Natural killer cell treated with Interleukin-12 subunit alpha and Interleukin-12 subunit beta and Interleukin-15 and Interleukin-18, amount 100 ng/mL, for 72 hours (primary cell): ENCODE data around the gene GALNT9. TPM values are rescaled to one million over a fixed set of nuclear protein-coding genes. Genes with fewer than 3 reads are reported as not detected.
"Not testable (repeated sequence)": the region's sequence is repeated elsewhere in the genome, so short reads cannot be mapped to it uniquely, and the experiment has no call there.

ENCODE experiments used
- ATAC-seq, 2 donors: fragments of 150-1000 bp; cut with Tn5 transposase in 1 of 2; sonication (Bioruptor Pico), chemical (Tn5 transposase) in 1 of 2; 2 replicates each; pipeline ENCODE4 v1.10.0; 2021
- DNase-seq: peaks from one replicate; pipeline ENCODE4 v3.0.0; 2022; ENCODE audit warnings: low spot score
- H3K27ac Mint-ChIP-seq, 2 donors: 1 replicate in 1 of 2; 2 replicates in 1 of 2; pipeline ENCODE4 v1.8.0; 2022; ENCODE audit warnings: mixed read lengths in 2 of 2, mild to moderate bottlenecking in 1 of 2, moderate library complexity in 1 of 2
- H3K27me3 Mint-ChIP-seq, 2 donors: 1 replicate in 1 of 2; 2 replicates in 1 of 2; pipeline ENCODE4 v1.8.0; 2022; ENCODE audit warnings: mixed read lengths in 2 of 2
- H3K36me3 Mint-ChIP-seq: one replicate; pipeline ENCODE4 v1.8.0; 2022; ENCODE audit warnings: mixed read lengths
- H3K4me1 Mint-ChIP-seq, 2 donors: 1 replicate in 1 of 2; 2 replicates in 1 of 2; pipeline ENCODE4 v1.8.0; 2022; ENCODE audit warnings: low read depth in 2 of 2, mixed read lengths in 2 of 2, mild to moderate bottlenecking in 1 of 2
- H3K4me3 Mint-ChIP-seq: one replicate; pipeline ENCODE4 v1.8.0; 2022; ENCODE audit warnings: mixed read lengths
- H3K9me3 Mint-ChIP-seq: 2 replicates; pipeline ENCODE4 v1.8.0; 2022; ENCODE audit warnings: mixed read lengths
- total RNA-seq, 2 donors: library from RNA; stranded (reverse); gene quantifications; one replicate each; pipeline ENCODE4 v1.2.3, GENCODE V29; 2022

GALNT9 gene
- total RNA-seq, 2 donors from 2014 or later: not detected

GRCh38 chr12:132156573-132157325, 172.6 kb downstream of the GALNT9 start:
- ATAC-seq (no peak), DNase-seq (no peak)
- no peaks in the 10 kb centered on the region for H3K36me3 Mint-ChIP-seq
- H3K4me1 Mint-ChIP-seq: no peaks in the 10 kb centered on the region
- H3K9me3 Mint-ChIP-seq: no peaks in the 10 kb centered on the region
- H3K27ac Mint-ChIP-seq: no peak overlapping the region
- no peaks in the 10 kb centered on the region for H3K27me3 Mint-ChIP-seq
- no peak overlapping the region for H3K4me3 Mint-ChIP-seq

DNA sequence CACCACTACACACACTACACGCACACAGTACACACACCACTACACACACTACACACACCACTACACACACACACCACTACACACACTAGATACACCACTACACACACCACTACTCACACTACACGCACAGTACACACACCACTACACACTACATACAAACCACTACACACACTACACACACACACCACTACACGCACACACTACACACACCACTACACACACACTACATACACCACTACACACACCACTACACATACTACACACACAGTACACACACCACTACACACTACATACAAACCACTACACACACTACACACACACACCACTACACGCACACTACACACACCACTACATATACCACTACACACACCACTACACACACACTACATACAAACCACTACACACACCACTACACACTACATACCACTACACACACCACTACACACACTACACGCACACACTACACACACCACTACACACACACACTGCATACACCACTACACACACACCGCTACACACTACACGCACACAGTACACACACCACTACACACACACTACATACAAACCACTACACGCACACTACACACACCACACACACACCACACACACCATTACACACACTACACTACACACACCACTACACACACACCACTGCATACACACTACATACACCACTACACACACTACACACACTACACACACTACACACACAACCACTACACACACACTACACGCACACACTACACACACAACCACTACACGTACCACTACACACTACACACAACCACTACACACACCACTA, 173.4 kb downstream of the GALNT9 start:
- Mint-ChIP-seq H3K27me3 (no peaks in the 10 kb centered on the region), H3K9me3 (no peaks in the 10 kb centered on the region), H3K27ac (no peak overlapping the region), H3K36me3 (no peaks in the 10 kb centered on the region), H3K4me3 (no peak overlapping the region), H3K4me1 (no peaks in the 10 kb centered on the region)
- DNase-seq (peak; percentile 8), ATAC-seq (no peak)

GRCh38 chr12:132154941-132155770, 174.2 kb downstream of the GALNT9 start:
- Mint-ChIP-seq H3K36me3 (no peaks in the 10 kb centered on the region), H3K4me3 (no peak overlapping the region), H3K4me1 (no peaks in the 10 kb centered on the region), H3K27me3 (no peaks in the 10 kb centered on the region), H3K9me3 (no peaks in the 10 kb centered on the region), H3K27ac (no peak overlapping the region)
- DNase-seq: peak; percentile 58
- ATAC-seq: no peak

DNA sequence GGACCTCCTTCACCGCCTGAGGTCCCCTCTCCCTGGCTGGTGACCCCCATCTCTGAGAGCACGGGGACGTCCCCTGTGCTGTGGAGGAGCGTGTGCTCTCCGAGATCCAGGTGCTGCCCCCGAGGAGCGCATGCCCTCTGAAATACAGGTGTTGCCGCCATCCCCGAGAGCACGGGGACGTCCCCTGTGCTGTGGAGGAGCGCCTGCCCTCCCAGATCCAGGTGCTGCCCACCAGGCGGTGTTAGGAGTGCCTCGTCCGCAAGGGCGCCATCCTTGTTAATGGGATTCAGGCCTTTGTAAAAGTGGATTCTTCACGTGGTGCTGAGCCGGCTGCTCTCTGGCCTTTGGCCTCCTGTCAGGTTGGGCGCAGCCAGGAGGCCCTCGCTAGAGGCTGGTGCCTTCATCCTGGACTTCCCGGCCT, 175.0 kb downstream of the GALNT9 start:
- ATAC-seq: peak in 1 of 2 donors; percentile 18

DNA sequence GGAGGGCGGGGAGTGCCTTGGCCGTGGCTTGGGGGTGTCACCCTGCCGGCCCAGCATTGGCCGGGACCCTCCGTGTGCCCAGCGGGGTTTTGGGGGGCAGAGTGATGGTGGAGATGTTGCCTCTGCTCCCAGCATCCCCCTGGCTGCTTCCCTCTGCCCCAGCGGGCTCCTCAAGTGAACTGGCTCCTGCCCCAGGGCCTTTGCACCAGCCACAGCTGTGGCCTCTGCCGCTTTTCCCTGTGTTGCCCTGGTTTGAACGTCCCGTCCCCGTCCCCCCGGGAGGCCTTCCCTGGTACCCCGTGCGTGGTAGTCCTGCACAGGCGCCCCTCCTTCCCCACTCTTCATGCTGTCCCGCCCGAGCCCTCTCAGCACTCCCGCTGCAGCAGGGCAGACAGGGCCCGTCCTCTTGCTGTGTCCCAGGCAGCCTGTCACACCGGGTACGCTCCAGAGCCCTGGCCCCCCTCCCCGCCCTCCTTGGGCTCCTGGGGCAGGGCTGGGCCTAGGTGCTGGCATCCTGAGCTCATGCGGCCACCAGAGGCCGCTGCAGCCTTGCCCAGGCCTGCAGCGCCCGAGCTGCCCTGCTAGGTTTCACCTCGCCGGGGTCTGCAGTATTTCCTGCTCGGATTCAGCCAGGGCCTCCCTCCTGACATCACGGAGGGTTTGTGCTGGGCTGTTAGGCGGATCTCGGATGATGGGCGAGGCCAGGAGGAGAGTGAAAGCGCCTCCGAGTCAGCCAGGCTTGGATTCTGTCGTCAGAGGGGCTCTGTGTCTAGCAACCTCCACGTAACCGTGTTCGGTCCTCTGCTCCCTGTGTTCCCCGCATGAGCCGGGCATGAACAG, 175.7 kb downstream of the GALNT9 start:
- Mint-ChIP-seq H3K27ac (no peak overlapping the region), H3K4me3 (no peak overlapping the region)
- ATAC-seq: peak; percentile 85 to 89

More for the DNA sequence above, 175.0 kb downstream of the GALNT9 start:
- Mint-ChIP-seq H3K4me3 (no peak overlapping the region), H3K27ac (no peak overlapping the region), H3K9me3 (no peaks in the 10 kb centered on the region), H3K4me1 (no peaks in the 10 kb centered on the region), H3K36me3 (no peaks in the 10 kb centered on the region), H3K27me3 (no peaks in the 10 kb centered on the region)
- DNase-seq: peak; percentile 57

GRCh38 chr12:132152953-132153352, 176.4 kb downstream of the GALNT9 start:
- ATAC-seq (no peak), DNase-seq (peak; percentile 31)
- no peak overlapping the region for H3K27ac Mint-ChIP-seq
- H3K4me1 Mint-ChIP-seq: no peaks in the 10 kb centered on the region
- H3K9me3 Mint-ChIP-seq: no peaks in the 10 kb centered on the region
- no peaks in the 10 kb centered on the region for H3K36me3 Mint-ChIP-seq
- no peaks in the 10 kb centered on the region for H3K27me3 Mint-ChIP-seq
- H3K4me3 Mint-ChIP-seq: no peak overlapping the region

More for the DNA sequence above, 175.7 kb downstream of the GALNT9 start:
- Mint-ChIP-seq H3K27me3 (no peaks in the 10 kb centered on the region), H3K36me3 (no peaks in the 10 kb centered on the region), H3K9me3 (no peaks in the 10 kb centered on the region), H3K4me1 (no peaks in the 10 kb centered on the region)
- DNase-seq: peak; percentile 69

GRCh38 chr12:132152411-132152821, 177.0 kb downstream of the GALNT9 start:
- Mint-ChIP-seq H3K4me3 (no peak overlapping the region), H3K4me1 (no peaks in the 10 kb centered on the region), H3K36me3 (no peaks in the 10 kb centered on the region), H3K9me3 (no peaks in the 10 kb centered on the region), H3K27me3 (no peaks in the 10 kb centered on the region), H3K27ac (no peak overlapping the region)
- ATAC-seq (no peak), DNase-seq (peak; percentile 49)

DNA sequence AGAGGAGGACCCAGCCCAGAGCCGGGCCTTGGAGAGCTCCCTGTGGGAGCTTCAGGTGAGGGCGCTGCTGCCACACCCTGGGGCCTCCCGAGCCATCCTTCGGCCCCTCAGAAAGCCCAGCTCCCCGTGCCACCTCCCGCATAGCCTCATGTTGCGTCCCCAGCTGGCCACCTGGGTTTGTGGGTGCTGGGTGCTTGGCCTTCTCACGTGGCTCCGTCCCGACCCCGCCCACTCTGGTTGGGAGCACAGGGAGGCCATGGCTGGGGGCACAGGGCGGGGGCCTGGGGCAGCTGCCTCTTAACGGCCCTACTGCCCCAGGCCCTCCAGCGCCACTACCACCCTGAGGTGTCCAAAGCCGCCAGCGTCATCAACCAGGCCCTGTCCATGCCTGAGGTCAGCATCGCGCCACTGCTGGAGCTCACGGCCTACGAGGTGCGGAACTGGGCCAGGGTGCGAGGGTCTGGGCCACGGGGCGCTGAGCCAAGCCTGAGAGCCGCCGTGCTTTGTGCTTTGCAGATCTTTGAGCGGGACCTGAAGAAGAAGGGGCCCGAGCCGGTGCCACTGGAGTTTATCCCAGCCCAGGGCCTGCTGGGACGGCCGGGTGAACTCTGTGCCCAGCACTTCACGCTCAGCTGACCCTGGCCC, 177.5 kb downstream of the GALNT9 start:
- ATAC-seq (no peak), DNase-seq (peak; percentile 54)
- Mint-ChIP-seq H3K27me3 (no peaks in the 10 kb centered on the region), H3K27ac (no peak overlapping the region), H3K36me3 (no peaks in the 10 kb centered on the region), H3K4me3 (no peak overlapping the region), H3K9me3 (no peaks in the 10 kb centered on the region), H3K4me1 (no peaks in the 10 kb centered on the region)

DNA sequence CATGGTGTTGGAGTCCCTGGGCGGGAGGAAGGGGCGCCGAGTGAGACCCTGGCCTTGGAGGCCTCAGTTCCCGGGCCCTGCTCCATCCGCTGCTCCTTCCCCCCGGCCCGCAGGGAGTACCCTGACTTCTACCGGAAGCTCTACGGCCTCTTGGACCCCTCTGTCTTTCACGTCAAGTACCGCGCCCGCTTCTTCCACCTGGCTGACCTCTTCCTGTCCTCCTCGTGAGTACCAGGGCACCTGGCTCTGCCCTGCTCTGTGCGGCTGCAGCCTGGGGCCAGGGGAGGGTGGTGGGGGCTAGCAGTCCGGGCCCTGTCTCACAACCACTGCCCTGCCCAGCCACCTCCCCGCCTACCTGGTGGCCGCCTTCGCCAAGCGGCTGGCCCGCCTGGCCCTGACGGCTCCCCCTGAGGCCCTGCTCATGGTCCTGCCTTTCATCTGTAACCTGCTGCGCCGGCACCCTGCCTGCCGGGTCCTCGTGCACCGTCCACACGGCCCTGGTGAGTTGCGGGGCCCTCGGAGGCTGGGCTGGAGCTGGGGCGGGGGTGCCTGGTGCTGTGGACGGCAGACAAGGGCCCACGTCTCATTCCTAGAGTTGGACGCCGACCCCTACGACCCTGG, 178.1 kb downstream of the GALNT9 start:
- DNase-seq: peak; percentile 59
- ATAC-seq: no peak

GRCh38 chr12:132150780-132151144, 178.6 kb downstream of the GALNT9 start:
- no peak overlapping the region for H3K27ac Mint-ChIP-seq
- ATAC-seq (no peak), DNase-seq (no peak)
- H3K9me3 Mint-ChIP-seq: no peaks in the 10 kb centered on the region
- no peaks in the 10 kb centered on the region for H3K36me3 Mint-ChIP-seq
- no peak overlapping the region for H3K4me3 Mint-ChIP-seq
- H3K27me3 Mint-ChIP-seq: no peaks in the 10 kb centered on the region
- peaks cover 8 to 11% of the 10 kb centered on the region in 2 donors for H3K4me1 Mint-ChIP-seq

More for the DNA sequence above, 178.1 kb downstream of the GALNT9 start:
- Mint-ChIP-seq H3K36me3 (no peaks in the 10 kb centered on the region), H3K27me3 (no peaks in the 10 kb centered on the region), H3K4me1 (peaks cover 5 to 6% of the 10 kb centered on the region in 2 donors), H3K4me3 (no peak overlapping the region), H3K9me3 (no peaks in the 10 kb centered on the region), H3K27ac (no peak overlapping the region)

GRCh38 chr12:132149526-132149925, 179.9 kb downstream of the GALNT9 start:
- not testable (repeated sequence) for H3K27ac Mint-ChIP-seq, H3K4me3 Mint-ChIP-seq, H3K36me3 Mint-ChIP-seq, H3K27me3 Mint-ChIP-seq, ATAC-seq, DNase-seq, H3K9me3 Mint-ChIP-seq
- peaks cover 17 to 19% of the 10 kb centered on the region in 2 donors for H3K4me1 Mint-ChIP-seq

DNA sequence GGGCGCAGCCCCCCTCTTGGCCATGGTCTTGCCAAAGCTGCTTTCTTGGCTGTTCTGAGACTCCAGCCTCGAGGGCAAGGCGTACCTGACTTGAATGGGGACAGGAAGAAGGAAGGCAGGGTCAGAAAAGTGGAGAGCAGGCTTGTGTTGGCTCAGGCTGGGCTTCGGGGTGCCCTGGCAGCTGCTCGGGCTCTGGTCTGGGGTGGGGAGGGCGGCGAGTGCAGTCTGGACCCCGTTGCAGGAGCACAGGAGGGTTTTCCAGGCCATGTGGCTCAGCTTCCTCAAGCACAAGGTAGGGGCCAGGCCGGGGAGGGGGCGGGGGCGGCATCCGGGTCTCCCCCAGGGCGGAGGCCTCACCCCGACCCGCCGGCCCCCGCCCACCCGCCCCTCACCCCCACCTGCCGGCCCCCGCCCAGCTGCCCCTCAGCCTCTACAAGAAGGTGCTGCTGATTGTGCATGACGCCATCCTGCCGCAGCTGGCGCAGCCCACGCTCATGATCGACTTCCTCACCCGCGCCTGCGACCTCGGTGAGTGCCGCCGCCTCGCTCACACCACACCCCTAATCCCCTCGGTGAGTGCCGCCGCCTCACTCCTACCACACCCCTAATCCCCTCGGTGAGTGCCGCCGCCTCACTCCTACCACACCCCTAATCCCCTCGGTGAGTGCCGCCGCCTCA, 180.9 kb downstream of the GALNT9 start:
- H3K27me3 Mint-ChIP-seq: no peaks in the 10 kb centered on the region
- DNase-seq (peak; percentile 12), ATAC-seq (no peak)
- no peak overlapping the region for H3K4me3 Mint-ChIP-seq
- peaks cover 19 to 20% of the 10 kb centered on the region in 2 donors for H3K4me1 Mint-ChIP-seq
- H3K9me3 Mint-ChIP-seq: no peaks in the 10 kb centered on the region
- no peak overlapping the region for H3K27ac Mint-ChIP-seq
- H3K36me3 Mint-ChIP-seq: no peaks in the 10 kb centered on the region
